NCI-H1694 treated with DMSO at 0.1 percent for 48 hours (cell line): ENCODE data around the gene SNTA1.
"Not testable (repeated sequence)": the region's sequence is repeated elsewhere in the genome, so short reads cannot be mapped to it uniquely, and the experiment has no call there.

Experiments
- DNase-seq: peaks from one replicate; lab custom pipeline; 2025; lab: John Stamatoyannopoulos, UW

SNTA1 gene

GRCh38 chr20:33431797-33432381, 11.7 kb downstream of the SNTA1 start:
- DNase-seq: no peak

GRCh38 chr20:33423875-33424274, 19.7 kb downstream of the SNTA1 start:
- not testable (repeated sequence) for DNase-seq

GRCh38 chr20:33423141-33423834, 20.3 kb downstream of the SNTA1 start:
- DNase-seq: no peak

- no peak for DNase-seq
These were observed 24.2 kb downstream of the SNTA1 start for GRCh38 chr20:33419140-33419974.

GRCh38 chr20:33418033-33418432, 25.5 kb downstream of the SNTA1 start:
- no peak for DNase-seq

- DNase-seq: no peak
These were observed 27.6 kb downstream of the SNTA1 start for GRCh38 chr20:33415948-33416347.

- DNase-seq: no peak
These were observed 31.1 kb downstream of the SNTA1 start for GRCh38 chr20:33412484-33412838.

- no peak for DNase-seq
These were observed 31.7 kb downstream of the SNTA1 start for GRCh38 chr20:33411711-33412483.

GRCh38 chr20:33411242-33411641, 32.3 kb downstream of the SNTA1 start:
- DNase-seq: peak; percentile 75

GRCh38 chr20:33410081-33410742, 33.4 kb downstream of the SNTA1 start:
- DNase-seq: no peak

GRCh38 chr20:33408716-33409654, 34.6 kb downstream of the SNTA1 start:
- no peak for DNase-seq

- no peak for DNase-seq
These were observed 35.2 kb downstream of the SNTA1 start for GRCh38 chr20:33408313-33408712.

GRCh38 chr20:33407796-33408195, 35.8 kb downstream of the SNTA1 start:
- no peak for DNase-seq

- no peak for DNase-seq
These were observed 36.3 kb downstream of the SNTA1 start for GRCh38 chr20:33407251-33407650.

GRCh38 chr20:33404281-33404680, 39.3 kb downstream of the SNTA1 start:
- no peak for DNase-seq

- DNase-seq: no peak
These were observed 41.6 kb downstream of the SNTA1 start for GRCh38 chr20:33401921-33402369.

- peak; percentile 66 for DNase-seq
These were observed 42.2 kb downstream of the SNTA1 start, which contains the start of gene CDK5RAP1 for GRCh38 chr20:33401184-33401920. Gene CDK5RAP1, minus strand, starts transcription at chr20:33401519. Its CDS starts 4,455 bp downstream, at chr20:33397064.

GRCh38 chr20:33400812-33401183, 42.8 kb downstream of the SNTA1 start:
- no peak for DNase-seq

GRCh38 chr20:33399924-33400323, 43.6 kb downstream of the SNTA1 start:
- no peak for DNase-seq

- no peak for DNase-seq
These were observed 48.8 kb downstream of the SNTA1 start for GRCh38 chr20:33394718-33395117.
